GM19023 (cell line): ENCODE data around the gene C11orf68.
"Not testable (repeated sequence)": the region's sequence is repeated elsewhere in the genome, so short reads cannot be mapped to it uniquely, and the experiment has no call there.

Experiments used
- ATAC-seq: cut with Tn5 transposase; IDR thresholded peaks from one replicate; pipeline ENCODE4 v1.9.1; 2021; ENCODE audit warnings: mild to moderate bottlenecking, moderate library complexity; ENCODE audit not compliant: unreplicated experiment

The C11orf68 gene

DNA sequence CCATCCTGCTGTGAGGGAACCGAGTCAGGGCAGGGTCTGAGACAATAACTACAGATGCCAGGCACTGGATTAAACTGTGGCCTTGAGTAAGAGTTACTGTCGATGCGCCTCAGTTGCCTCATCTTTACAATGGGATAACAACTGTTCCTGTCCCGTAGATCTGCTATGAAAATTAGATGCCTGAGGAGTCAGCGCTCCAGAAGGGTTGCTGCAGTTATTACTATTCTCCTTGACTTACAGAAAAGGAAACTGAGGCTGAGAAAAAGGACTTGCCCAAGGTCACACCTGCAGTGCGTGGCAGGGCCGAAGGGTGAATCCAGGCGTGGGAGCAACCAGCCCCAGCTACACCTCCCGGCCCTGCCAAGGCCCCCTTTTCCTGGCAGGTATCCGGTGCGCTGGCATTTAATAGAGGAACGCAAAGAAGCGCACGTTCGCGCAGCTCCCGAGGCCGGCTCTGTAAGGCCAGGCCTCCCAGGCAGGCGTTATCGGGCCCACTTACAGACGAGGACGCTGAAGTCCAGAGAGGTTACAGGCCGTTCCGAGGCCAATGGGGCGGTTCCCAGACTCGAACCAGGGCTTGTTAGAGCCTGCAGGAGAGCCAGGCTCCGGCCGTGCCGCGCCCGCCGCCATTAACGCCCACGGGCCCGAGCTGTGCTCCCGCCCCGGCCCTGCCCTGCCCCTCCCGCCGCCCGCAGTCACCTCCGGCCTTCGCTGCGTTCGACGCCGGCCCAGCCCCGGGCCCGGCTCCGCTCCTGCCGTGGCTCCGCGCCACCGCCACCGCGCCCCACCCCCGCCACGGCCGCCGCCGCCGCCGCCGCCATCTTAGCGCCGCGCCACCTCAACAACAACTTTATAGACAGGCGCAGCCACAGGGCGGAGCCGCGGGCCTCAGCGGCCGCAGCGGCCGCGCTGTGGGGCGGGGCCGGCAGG, at the start of gene C11orf68:
Gene C11orf68 (minus strand): TSS at position 852 of the 930 bp plus-strand sequence. CDS start 31 bp downstream, at position 821.
- ATAC-seq: peak; percentile 50

DNA sequence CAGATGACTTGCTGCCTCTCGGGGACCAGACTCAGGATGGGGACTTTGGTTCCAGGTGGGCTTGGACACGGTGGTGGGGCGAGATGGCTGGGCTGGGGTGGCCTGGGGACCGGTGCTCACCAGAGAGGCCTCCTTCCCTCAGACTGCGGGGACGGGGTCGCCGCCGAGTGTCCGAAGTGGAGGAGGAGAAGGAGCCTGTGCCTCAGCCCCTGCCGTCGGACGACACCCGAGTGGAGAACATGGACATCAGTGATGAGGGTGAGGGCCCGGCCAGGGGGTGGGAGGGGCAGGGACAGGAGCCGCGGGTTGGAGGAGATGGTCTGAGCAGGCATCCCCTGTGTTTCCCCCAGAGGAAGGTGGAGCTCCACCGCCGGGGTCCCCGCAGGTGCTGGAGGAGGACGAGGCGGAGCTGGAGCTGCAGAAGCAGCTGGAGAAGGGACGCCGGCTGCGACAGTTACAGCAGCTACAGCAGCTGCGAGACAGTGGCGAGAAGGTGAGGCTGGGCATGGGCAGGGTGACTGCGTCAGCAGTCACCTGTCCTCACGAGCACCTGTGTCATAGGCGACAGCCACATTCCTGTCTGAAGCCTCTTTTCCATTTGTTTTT, 48.6 kb upstream of the C11orf68 start:
- ATAC-seq: no peak

DNA sequence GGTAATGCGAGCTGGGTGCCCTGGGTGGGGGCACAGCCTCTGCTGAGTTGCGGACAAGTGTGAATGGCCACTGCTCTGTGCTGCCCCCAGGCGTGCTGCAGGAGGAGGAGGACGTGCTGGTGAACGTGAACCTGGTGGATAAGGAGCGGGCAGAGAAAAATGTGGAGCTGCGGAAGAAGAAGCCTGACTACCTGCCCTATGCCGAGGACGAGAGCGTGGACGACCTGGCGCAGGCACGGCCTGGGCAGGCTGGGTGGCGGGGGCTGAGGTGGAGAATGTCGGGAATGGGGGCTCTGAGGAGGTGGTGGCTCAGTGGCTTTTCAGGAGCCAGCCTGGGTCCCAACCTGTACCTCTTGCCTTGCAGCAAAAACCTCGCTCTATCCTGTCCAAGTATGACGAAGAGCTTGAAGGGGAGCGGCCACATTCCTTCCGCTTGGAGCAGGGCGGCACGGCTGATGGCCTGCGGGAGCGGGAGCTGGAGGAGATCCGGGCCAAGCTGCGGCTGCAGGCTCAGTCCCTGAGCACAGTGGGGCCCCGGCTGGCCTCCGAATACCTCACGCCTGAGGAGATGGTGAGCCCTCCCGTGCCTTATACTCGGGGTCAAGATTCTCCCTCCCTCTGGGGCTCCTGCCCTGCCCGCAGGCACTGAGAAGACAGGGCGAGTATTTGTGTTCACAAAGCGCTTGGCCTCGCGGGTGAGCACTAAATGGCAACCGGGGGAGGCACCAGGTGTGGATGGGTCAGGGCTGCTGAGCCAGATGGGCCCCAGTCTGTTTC, 47.3 kb upstream of the C11orf68 start:
- ATAC-seq: no peak

DNA sequence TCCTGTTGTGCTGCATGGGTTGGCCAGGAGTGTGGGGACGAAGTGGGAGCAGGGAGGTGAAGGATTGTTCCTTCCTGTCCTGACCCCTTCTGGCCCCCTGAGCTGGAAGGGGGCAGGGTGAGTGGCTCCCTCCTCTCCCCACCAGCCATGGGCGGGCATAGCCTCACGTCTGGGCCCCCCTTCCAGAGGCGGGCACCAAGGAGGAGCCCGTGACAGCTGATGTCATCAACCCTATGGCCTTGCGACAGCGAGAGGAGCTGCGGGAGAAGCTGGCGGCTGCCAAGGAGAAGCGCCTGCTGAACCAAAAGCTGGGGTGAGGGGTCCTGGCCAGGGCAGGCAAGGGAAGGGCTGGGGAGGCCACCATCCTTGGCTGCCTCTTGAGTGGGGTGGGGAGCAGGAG, 46.0 kb upstream of the C11orf68 start:
- no peak for ATAC-seq

DNA sequence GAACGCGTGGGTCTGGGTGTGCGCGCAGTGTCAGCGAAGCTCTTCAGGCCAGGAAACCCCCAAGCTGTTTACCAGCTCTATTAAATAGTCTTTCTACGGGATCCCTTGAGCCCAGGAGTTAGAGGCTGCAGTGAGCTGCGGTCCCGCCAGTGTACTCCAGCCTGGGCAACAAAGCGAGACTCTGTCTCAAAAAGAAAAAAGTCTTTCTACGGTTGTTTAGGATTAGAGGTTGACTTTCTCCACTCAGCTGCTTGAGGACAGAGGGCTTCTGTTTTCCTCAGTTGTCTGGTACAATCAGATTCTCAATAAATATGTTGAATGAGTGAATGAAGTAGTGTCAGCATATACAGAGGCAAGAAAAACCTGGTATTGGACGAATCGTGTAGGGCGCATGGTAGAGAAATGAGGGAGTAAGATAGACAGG, 43.3 kb upstream of the C11orf68 start:
- ATAC-seq: no peak

DNA sequence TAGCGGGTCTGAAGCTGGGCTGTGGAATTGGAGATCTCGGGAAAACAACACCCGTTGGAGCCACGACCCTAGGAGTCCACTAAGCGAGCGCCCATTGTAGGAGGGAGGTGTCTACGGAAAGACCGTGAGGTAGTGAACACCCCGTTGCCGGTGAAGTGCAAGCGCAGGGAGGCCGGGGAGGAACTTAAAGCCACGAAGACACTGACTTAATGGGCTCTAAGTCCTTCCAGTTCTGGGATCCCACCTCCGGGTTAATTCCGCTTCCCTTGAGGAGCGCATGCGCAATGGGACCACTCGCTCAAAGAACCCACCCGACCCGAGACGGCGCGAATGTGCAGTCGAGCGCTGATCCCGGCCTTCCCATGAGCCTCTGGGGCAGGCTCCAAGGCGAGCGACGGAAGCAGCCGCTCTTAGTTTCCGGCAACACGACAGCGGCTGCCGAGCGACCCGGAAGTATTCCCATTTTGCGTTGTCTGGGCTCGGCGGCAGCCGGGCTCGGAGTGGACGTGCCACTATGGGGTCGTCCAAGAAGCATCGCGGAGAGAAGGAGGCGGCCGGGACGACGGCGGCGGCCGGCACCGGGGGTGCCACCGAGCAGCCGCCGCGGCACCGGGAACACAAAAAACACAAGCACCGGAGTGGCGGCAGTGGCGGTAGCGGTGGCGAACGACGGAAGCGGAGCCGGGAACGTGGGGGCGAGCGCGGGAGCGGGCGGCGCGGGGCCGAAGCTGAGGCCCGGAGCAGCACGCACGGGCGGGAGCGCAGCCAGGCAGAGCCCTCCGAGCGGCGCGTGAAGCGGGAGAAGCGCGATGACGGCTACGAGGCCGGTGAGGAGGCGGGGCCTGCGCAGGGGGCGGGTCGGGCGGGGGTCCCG, 42.6 kb upstream of the C11orf68 start, which contains the start of gene SART1:
Gene SART1 (plus strand): TSS at position 468 of the 874 bp plus-strand sequence. CDS start 47 bp downstream, at position 515.
- ATAC-seq: peak; percentile 75

DNA sequence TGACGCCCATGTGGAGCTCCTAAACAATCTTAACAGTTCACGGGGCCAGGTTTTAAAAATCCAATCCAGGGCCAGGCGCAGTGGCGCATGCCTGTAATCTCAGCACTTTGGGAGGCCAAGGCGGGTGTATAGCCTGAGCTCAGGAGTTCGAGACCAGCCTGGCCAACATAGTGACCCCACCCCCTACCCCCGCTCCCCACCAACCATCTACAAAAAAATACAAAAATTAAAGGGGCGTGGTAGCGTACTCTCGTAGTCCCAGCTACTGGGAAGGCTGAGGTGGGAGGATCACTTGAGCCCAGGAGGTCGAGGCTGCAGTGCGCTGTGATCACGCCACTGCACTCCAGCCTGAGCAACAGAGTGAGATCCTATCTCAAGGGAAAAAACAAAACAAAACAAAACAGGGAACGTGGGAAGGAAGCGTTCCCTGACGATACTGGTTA, 42.0 kb upstream of the C11orf68 start:
- ATAC-seq: no peak

DNA sequence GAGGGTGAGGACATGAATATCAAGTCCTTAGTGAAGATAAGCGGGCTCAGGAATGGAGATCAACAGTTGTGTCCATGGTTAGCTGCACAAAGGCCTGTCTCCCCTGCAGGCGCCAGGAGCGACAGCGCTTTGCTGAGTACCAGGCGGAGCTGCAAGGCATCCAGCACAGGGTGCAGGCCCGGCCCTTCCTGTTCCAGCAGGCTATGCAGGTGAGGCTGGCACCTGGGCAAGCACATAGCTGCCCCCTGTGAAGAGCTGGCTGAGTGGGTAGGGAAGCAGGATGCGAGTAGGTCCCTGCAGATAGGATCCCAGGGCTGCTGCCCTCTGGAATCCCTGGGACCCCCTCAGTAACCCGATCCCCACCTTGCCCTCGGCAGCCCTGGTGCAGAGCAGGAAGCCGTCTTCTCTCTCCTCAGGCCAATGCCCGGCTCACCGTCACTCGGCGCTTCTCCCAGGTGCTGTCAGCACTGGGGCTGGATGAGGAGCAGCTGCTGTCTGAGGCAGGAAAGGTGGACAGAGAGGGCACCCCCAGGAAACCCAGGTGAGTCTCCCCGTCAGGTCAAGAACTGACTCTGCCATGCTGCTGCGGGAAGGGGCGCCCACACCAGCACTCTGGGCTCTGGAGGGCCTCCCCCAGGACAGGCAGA, 40.0 kb upstream of the C11orf68 start:
- ATAC-seq: no peak

DNA sequence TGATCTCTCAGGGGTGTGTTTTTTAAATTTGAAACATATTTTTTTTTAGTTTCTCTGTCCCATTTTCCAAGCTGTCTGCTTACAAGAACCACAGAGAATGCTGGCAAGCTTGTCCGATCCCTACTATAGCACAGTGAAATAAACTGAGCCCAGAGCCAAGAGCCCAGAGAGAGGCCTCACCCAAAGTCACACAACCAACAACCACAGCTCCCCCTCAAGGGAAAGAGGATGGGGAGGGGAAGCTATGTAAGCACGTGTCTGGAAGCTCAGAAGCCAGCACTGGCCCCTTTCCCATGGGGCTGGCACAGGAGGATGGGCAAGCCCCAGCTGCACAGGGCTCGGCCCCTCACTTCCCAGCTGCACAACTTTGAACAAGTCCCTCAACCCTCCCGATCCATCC, 39.4 kb upstream of the C11orf68 start:
- no peak for ATAC-seq

DNA sequence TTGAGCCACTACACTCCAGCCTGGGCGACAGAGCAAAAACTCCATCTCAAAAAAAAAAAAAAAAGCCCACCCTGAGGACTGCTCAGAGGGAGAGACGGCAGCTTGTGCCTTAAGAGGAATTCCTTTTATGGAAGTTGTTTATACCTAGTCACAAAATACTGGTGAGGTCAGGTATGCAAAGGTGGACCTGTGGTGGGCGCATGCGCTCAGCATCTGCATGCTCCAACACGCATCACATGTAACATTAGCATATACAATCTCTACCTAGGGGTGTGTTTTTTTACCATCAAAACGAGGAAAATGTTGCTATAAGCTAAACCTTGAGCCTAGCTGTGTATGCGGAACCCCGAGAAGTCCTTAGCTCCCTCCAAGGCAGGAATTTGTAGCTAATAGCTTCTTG, 35.9 kb upstream of the C11orf68 start:
- no peak for ATAC-seq

DNA sequence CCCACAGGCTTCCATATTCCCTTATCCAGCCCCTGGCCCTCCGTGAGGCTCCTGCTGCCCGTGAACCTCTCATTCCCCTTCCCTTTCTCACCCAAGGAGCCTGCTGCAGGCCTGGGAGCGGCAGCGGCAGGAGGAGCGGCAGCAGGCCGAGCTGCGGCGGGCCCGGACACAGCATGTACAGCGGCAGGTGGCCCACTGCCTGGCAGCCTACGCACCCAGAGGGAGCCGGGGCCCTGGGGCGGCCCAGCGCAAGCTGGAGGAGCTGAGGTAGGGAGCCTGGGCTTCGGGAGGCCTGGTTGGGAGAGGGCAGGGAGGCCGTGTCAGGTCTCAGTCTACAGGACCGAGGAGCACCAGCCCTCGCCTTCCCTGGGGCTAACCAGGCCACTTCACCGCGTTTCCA, 34.6 kb upstream of the C11orf68 start:
- no peak for ATAC-seq

DNA sequence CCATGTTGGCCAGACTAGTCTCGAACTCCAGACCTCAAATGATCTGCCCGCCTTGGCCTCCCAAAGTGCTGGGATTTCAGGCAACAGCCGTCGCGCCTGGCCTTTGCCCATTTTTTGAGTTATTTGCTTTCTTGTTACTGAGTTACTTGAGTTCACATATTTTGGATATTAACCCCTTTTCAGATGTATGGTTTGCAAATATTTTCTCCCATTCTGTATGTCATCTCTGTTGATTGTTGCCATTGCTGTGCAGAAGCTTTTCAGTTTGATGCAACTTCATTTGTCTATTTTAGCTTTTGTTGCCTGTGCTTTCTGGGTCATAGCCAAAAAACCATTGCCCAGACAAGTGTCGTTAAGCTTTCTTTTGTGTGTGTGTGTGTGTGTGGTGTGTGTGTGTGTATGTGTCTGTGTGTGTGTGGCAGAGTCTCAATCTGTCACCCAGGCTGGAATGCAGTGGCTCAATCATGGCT, 33.2 kb upstream of the C11orf68 start:
- no peak for ATAC-seq

DNA sequence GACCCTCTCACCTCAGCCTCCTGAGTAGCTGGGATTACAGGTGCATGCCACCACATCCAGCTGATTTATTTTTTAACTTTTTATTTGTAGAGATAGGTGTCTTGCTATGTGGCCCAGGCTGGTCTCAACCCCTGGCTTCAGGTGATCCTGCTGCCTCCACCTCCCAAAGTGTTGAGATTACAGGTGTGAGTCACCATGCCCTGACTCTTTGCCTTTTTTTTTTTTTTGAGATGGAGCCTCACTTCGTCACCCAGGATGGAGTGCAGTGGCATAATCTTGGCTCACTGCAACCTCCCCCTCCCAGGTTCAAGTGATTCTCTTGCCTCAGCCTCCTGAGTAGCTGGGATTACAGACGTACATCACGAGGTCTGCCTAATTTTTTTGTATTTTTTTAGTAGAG, 32.8 kb upstream of the C11orf68 start:
- not testable (repeated sequence) for ATAC-seq

DNA sequence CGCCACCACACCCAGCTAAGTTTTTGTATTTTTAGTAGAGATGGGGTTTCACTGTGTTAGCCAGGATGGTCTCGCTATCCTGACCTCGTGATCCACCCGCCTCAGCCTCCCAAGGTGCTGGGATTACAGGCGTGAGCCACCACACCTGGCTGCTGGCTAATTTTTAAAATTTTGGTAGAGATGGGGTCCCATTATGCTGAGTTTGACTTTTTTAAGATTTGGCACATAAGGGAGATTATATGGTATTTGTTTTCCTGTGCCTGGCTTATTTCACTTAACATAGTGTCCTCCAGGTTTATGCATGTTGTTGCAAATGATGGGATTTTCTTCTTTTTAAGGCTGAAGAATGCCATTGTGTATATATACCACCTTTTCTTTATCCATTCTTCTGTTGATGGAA, 31.8 kb upstream of the C11orf68 start:
- ATAC-seq: not testable (repeated sequence)

DNA sequence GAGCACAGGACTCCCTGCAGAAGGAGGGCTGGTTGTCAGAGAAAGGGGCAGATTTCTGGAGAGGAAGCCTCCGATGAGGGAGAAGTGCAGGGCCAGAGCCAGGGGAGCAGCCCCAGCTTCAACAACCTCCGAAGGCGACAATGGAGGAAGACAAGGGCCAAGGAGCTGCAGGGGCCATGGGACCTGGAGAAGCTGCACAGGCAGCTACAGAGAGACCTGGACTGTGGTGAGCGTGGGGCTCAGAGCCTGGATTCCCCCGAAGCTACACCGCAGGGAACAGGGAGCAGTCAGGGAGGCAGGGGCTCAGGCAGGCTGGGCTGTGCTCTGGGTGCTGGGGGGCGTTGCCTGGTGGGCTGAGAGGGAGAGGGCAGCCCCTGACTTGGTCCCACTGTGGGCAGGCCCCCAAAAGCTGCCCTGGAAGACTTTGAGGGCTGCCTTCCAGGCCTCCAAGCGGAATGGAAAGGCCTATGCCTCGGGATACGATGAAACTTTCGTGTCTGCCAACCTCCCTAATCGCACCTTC, 28.8 kb upstream of the C11orf68 start:
- no peak for ATAC-seq

DNA sequence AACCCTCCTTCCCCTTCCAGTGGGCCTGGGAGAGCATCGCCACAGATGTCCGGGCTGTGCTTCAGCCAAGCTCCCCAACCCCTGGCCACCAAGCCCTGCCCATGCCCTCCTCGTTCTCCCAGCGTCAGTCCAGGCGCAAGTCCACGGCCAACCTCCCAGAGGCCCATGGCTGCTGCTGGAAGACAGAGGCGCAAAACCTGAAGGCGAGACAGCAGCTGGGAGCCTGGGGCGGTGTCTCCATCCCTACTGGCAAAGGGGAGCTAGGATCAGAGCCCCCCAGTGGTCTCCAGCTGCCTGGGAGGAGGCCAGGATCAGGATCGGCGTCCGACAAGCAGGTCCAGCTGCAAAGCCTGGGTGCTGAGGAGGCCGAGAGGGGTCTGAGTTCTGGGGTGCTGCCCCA, 28.3 kb upstream of the C11orf68 start:
- no peak for ATAC-seq

DNA sequence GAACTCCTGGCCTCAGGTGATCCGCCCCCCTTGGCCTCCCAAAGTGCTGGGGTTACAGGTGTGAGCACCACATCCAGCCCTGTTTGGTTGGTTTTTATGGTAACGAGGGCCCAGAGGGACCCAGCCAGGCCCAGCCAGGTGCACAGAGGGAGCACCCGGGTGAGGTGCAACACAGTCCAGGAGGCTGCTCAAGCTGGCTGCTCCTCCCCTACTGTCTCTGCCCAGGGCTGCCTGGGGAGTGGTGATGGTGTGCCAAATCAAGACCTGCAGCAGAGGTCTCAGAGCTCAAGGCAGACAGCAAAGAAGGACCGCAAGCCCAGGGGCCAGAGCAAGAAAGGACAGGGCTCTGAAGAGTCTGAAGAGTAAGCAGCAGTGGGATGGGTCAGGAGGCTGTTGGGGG, 27.8 kb upstream of the C11orf68 start:
- no peak for ATAC-seq

DNA sequence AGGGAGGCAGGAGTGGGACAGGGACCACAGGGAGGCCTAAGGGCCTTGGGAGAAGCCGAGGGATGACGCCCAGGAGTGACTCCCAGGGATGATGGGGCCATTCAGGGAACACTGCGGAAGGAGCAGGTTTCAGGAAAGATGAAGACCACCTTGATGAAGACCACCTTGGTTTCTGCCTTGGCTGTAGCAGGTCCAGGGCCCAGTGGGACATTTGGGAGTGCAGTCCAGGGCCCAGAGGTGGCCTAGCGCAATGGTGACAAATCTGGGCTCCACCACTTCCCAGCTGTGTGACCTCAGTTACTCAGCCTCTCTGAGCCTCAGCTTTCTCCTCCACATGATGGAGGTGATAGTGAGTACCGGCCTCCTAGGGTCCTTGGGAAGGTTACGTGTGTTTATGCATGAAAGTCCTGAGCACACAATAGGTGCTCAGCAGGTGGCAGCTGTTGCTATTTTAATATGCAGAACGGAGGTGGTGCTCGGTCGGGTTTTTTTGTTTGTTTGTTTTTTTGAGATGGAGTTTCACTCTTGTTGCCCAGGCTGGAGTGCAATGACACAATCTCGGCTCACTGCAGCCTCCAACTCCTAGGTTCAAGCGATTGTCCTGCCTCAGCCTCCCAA, 27.2 kb upstream of the C11orf68 start:
- ATAC-seq: no peak

DNA sequence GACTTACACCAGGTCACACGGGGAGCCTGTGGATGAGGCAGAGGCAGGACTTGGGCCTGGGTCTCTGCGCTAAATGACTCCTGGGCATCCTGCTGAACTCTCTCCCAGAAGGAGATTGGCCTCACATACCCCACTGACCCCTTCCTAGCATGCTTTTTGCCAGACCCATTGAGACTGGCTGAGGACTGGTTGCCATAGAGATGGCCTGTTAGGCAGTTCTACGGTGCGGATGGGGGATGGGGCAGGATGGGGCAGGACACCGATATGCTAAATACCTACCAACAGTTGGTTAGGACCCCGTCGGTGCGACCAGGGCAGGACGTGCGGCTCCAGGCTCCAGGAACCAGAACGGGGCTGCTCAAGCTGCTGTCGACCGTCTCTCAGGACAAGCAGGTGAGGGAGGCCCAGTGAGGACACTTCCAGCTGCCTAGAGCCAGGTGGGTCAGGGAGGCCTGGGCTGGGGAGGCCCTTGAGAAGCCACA, 26.6 kb upstream of the C11orf68 start, which contains the start of gene TSGA10IP:
Gene TSGA10IP (plus strand): TSS at position 51 of the 482 bp plus-strand sequence. CDS start 196 bp downstream, at position 247.
- ATAC-seq: no peak
